Measurements from ENCODE around the gene KIF14. TPM values are rescaled to one million over a fixed set of nuclear protein-coding genes. Genes with fewer than 3 reads are reported as not detected.

KIF14 gene
- total and polyA plus RNA-seq, 2 of the 8 experiments (the other 6 are each of a cell fraction or from before 2014, with no cell fraction given), result 2.6 to 23.3 TPM

- TF ChIP-seq TBP (IDR thresholded peaks at IDR 0.05; ENCODE audit: low read depth, low read length), result peak; percentile 68; the same call in 1 of the 2 replicates
- no peak for TF ChIP-seq EZH2 (IDR thresholded peaks at IDR 0.05; ENCODE audit: low read depth, low read length, severe bottlenecking)
- TF ChIP-seq SUZ12 (IDR thresholded peaks at IDR 0.05; ENCODE audit: low read length), result peak; percentile 27; the same call in 1 of the 2 replicates
- TF ChIP-seq NANOG (IDR thresholded peaks at IDR 0.05; ENCODE audit: insufficient read depth, low read depth, low read length, poor library complexity, severe bottlenecking), result no peak
Measured at GRCh38 chr1:200669314-200670241, 49.0 kb upstream of the KIF14 start, which contains the start of gene DDX59 (continued).

Measured in H1 (cell line).